22Rv1 (cell line): ENCODE data around the gene PTPRD.

ENCODE experiments used
- H3K27ac ChIP-seq: fragments of 450-650 bp; 2 replicates; pipeline ENCODE4 v1.5.1; 2017
- CTCF ChIP-seq: fragments of 450-650 bp; IDR thresholded peaks from 2 replicates; pipeline ENCODE4 v1.5.1; 2017; ENCODE audit warnings: mild to moderate bottlenecking
- ZFX ChIP-seq: fragments of 450-650 bp; IDR thresholded peaks from 2 replicates; pipeline ENCODE4 v1.6.1; 2017; ENCODE audit warnings: antibody characterized with exemption, borderline replicate concordance

Gene PTPRD

GRCh38 chr9:8905731-8906130 lies 1707.1 kb downstream of the PTPRD start:
- H3K27ac ChIP-seq: no peak overlapping the region
- TF ChIP-seq CTCF: no peak
- no peak for TF ChIP-seq ZFX

GRCh38 chr9:8904771-8905515 lies 1707.9 kb downstream of the PTPRD start:
- TF ChIP-seq ZFX (no peak), CTCF (no peak)
- no peak overlapping the region for H3K27ac ChIP-seq

- TF ChIP-seq CTCF (no peak), ZFX (no peak)
- no peak overlapping the region for H3K27ac ChIP-seq
These were observed 1709.7 kb downstream of the PTPRD start for GRCh38 chr9:8903077-8903476.

- TF ChIP-seq ZFX (no peak), CTCF (no peak)
- no peak overlapping the region for H3K27ac ChIP-seq
These were observed 1711.7 kb downstream of the PTPRD start for GRCh38 chr9:8901146-8901545.

- TF ChIP-seq CTCF (no peak), ZFX (no peak)
- no peak overlapping the region for H3K27ac ChIP-seq
These were observed 1713.3 kb downstream of the PTPRD start for GRCh38 chr9:8899511-8899910.

GRCh38 chr9:8895861-8896224 lies 1717.0 kb downstream of the PTPRD start:
- TF ChIP-seq CTCF (peak; percentile 81), ZFX (no peak)
- no peak overlapping the region for H3K27ac ChIP-seq

GRCh38 chr9:8895106-8895860 lies 1717.5 kb downstream of the PTPRD start:
- no peak overlapping the region for H3K27ac ChIP-seq
- TF ChIP-seq ZFX: no peak

GRCh38 chr9:8890695-8891094 lies 1722.1 kb downstream of the PTPRD start:
- TF ChIP-seq CTCF (no peak), ZFX (no peak)

More at GRCh38 chr9:8890695-8891094, 1722.1 kb downstream of the PTPRD start:
- no peak overlapping the region for H3K27ac ChIP-seq
